Pancreas (tissue), 10 donors: ENCODE results near the gene PRDM5. TPM values are rescaled to one million over a fixed set of nuclear protein-coding genes. Genes with fewer than 3 reads are reported as not detected.

Experiments used
- ATAC-seq, 4 donors: fragments of 200-7000 bp; cut with Tn5 transposase; one replicate each; pipeline versions ENCODE4 v1.8.0 to v1.9.1; 2020; ENCODE audit warnings: mild to moderate bottlenecking in 4 of 4, moderate library complexity in 4 of 4
- DNase-seq, 6 donors: peaks; one replicate each; pipeline ENCODE4 v3.0.0-alpha.2; 2020
- FAIRE-seq: peaks from 2 replicates; lab custom pipeline; 2012; peaks lifted over from hg19 to GRCh38; lab: Jason Lieb, UNC
- H3K27ac ChIP-seq, 4 donors: fragments of 200-600 bp; sonication (generic); 1 replicate in 3 of 4; 2 replicates in 1 of 4; pipeline versions ENCODE4 v1.5.0 to v1.8.0; 2020
- H3K27me3 ChIP-seq, 4 donors: fragments of 200-600 bp; one replicate each; pipeline ENCODE4 v1.8.0; 2021
- H3K36me3 ChIP-seq, 3 donors: fragments of 200-600 bp; sonication (generic) in 1 of 3; one replicate each; pipeline versions ENCODE4 v1.5.0 to v1.8.0; 2020 to 2021
- H3K4me1 ChIP-seq, 3 donors: fragments of 200-600 bp; one replicate each; pipeline ENCODE4 v1.8.0; 2021
- H3K4me3 ChIP-seq, 4 donors: fragments of 200-600 bp; sonication (generic) in 2 of 4; one replicate each; pipeline versions ENCODE4 v1.5.0 to v1.8.0; 2020 to 2021
- H3K9me3 ChIP-seq, 4 donors: fragments of 200-600 bp; one replicate each; pipeline ENCODE4 v1.8.0; 2021
- CTCF ChIP-seq, 4 donors: fragments of 200-600 bp; sonication (generic) in 3 of 4; IDR thresholded peaks; one replicate each; pipeline versions ENCODE4 v1.5.0 to v1.8.0; 2021; ENCODE audit warnings: antibody characterized with exemption in 4 of 4
- WGBS, 2 donors: extraction: QIAGEN DNeasy Blood & Tissue Kit; methylation state at CpG; one replicate each; pipeline ENCODE4 v1.1.7; 2013; 5-methylcytosine and 5-hydroxymethylcytosine counted together
- intact Hi-C, 3 donors: fragments of 100-400 bp; cut with DNase I; formaldehyde crosslinking; loops; one replicate each; pipeline versions ENCODE4 v1.11.1 to v1.14.2; 2022
- polyA plus RNA-seq, 2 donors: library from polyadenylated mRNA; stranded (reverse); fragments of 200-250 nt; gene quantifications; one replicate each; pipeline ENCODE4 v1.2.3, GENCODE V29; 2013
- total RNA-seq, 6 donors: library from RNA; stranded (reverse); fragmentation: NEBNext Ultra II Directional in 4 of 6; extraction: Animal tissue kit (Norgen Biotek cat#: 25700) in 4 of 6; gene quantifications; one replicate each; pipeline versions ENCODE4 v1.2.1 to v1.2.4, GENCODE V29; 2021 to 2023
- donor health status: healthy with polysubstance abuse.
- donor health status: DM: no; HTN: no; CAD: no; lungs with moderate emphysema.
- donor health status: DM: no; HTN: no; CAD: no.
- donor health status: control.
- donor health status: control.
- donor health status: Bipolar disorder and iron deficiency.
- donor health status: DM: yes; HTN: yes; CAD: no.
- donor health status: DM: no; HTN: no; CAD: no.
- donor health status: DM: no; HTN: no; CAD: no.
- donor health status: DM: yes; HTN: yes; CAD: no.

Gene PRDM5
- total and polyA plus RNA-seq, 8 donors, result 2.7 to 13.2 (median 9.5) TPM

GRCh38 chr4:120733968-120734367, 188.6 kb downstream of the PRDM5 start:
- Histone ChIP-seq H3K36me3 (no peaks in the 10 kb centered on the region), H3K4me3 (no peak overlapping the region), H3K27me3 (no peaks in the 10 kb centered on the region), H3K9me3 (no peaks in the 10 kb centered on the region), H3K27ac (no peak overlapping the region), H3K4me1 (no peaks in the 10 kb centered on the region)
- 91% methylated on average over 4 of the region's 4 CpGs for WGBS, 2 donors
- intact Hi-C loops, result no loop called here
- TF ChIP-seq CTCF (IDR thresholded peaks at IDR 0.05), result no peak
- FAIRE-seq (no peak), ATAC-seq (no peak), DNase-seq (no peak)

DNA sequence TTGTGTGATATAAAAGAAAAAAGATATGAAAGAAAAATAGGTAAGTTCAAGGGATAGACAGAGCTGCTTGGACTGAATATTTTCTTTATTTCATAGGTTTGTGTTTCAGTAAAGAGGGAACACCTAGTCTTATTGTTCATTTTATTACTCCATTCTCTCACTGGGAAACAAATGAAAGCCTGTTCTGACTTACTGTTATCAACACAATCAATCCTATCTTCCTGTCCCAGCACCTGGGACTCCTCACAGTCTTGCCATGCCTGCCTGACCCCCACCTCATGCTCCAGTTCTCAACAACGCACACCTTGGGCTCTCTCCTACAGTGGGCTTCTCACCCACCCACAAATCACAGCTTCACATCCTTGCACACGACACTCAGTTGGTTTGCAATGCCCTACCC, 189.5 kb downstream of the PRDM5 start:
- H3K36me3 ChIP-seq, result no peaks in the 10 kb centered on the region
- H3K27ac ChIP-seq, result no peak overlapping the region
- H3K27me3 ChIP-seq, result no peaks in the 10 kb centered on the region
- FAIRE-seq (no peak), DNase-seq (no peak), ATAC-seq (no peak)
- H3K4me3 ChIP-seq, result no peak overlapping the region
- TF ChIP-seq CTCF (IDR thresholded peaks at IDR 0.05), result no peak
- intact Hi-C loops, result no loop called here
- H3K4me1 ChIP-seq, result no peaks in the 10 kb centered on the region
- H3K9me3 ChIP-seq, result no peaks in the 10 kb centered on the region
- WGBS, 2 donors, result 73 to 79% methylated on average over 2 of the region's 2 CpGs

- TF ChIP-seq CTCF (IDR thresholded peaks at IDR 0.05), result no peak
- WGBS, 2 donors, result 95 to 96% methylated on average over 3 of the region's 3 CpGs
- intact Hi-C loops, result no loop called here
- no peak for ATAC-seq
- Histone ChIP-seq H3K4me3 (no peak overlapping the region), H3K27me3 (no peaks in the 10 kb centered on the region), H3K9me3 (no peaks in the 10 kb centered on the region), H3K36me3 (no peaks in the 10 kb centered on the region), H3K4me1 (no peaks in the 10 kb centered on the region), H3K27ac (no peak overlapping the region)
- FAIRE-seq, result no peak
- no peak for DNase-seq
These were observed 191.0 kb downstream of the PRDM5 start for GRCh38 chr4:120731561-120731960.

DNA sequence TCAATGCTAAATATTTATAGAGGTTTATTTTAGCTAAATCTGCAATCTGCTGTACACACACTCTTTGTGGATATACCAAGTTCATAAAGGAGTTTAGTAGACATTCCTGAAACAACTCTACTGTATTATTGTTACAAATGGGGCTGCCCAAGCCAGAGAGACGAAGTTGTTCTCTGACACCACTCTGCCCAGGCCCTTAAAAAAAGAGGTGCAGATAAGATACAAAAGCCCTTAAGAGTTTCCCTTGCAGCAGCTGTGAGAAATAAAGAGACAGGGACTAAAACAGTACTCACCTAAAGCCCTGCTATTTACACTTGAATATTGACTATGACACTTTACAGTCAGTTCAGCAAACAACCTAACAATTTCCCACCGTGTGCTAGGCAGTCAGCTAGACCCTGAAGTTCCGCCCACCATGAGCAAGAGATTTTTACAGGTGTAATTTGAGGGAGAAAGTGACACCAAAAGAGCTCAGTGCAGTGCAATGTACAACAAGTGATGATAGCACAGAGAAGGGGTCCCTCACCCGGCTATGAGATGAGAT, 191.7 kb downstream of the PRDM5 start:
- Histone ChIP-seq H3K4me3 (no peak overlapping the region), H3K9me3 (no peaks in the 10 kb centered on the region), H3K4me1 (no peaks in the 10 kb centered on the region), H3K27ac (no peak overlapping the region), H3K36me3 (no peaks in the 10 kb centered on the region), H3K27me3 (no peaks in the 10 kb centered on the region)
- no peak for FAIRE-seq
- DNase-seq, result no peak
- intact Hi-C loops, result no loop called here
- ATAC-seq, result no peak
- TF ChIP-seq CTCF (IDR thresholded peaks at IDR 0.05), result no peak
- WGBS, 2 donors, result 76 to 81% methylated on average over 4 of the region's 4 CpGs

DNA sequence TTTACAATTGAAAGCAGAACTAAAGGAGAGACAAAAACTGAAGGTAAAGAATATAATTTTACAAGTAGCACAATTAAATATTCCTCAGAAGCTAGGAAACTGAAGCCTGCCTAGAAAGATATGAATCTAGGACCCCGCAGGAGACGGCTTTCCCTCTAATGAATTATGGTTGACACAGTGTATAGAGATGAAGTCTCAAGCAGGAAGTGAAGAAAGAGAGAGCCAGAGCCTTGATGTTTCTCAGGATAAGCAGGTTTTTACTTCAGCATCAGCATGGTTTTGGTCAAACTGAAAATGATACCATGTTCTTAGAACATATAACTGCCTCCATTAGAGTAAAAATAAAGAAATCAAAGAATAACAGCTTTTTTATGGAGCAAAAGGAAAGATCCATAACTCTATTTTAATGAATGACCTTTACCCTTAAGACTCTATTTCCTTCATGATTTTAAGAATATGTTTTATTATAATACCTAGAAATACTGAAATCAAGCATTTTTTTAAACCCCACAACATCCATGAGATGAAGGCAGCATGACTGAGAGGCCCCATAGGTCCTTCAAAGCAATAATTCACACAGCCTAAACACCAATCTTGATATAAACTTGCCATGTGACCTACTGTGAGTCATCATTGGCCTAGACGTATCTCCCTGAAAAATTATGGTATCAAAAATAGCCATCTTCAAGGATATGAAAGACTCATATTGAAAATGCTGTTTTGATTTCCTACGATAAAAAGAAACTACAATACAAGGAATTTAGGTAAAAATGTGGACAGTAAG, 193.4 kb downstream of the PRDM5 start:
- FAIRE-seq (no peak), DNase-seq (no peak), ATAC-seq (no peak)
- H3K4me1 ChIP-seq, result no peaks in the 10 kb centered on the region
- no peak for TF ChIP-seq CTCF (IDR thresholded peaks at IDR 0.05)
- H3K27me3 ChIP-seq, result no peaks in the 10 kb centered on the region
- no peak overlapping the region for H3K27ac ChIP-seq
- H3K36me3 ChIP-seq, result no peaks in the 10 kb centered on the region
- WGBS, 2 donors, result 91% methylated on average over 4 of the region's 4 CpGs
- intact Hi-C loops, result no loop called here
- H3K4me3 ChIP-seq, result no peak overlapping the region
- no peaks in the 10 kb centered on the region for H3K9me3 ChIP-seq
